GM19240 (cell line): ENCODE results near the gene BIRC2.
"Not testable (repeated sequence)": the region's sequence is repeated elsewhere in the genome, so short reads cannot be mapped to it uniquely, and the experiment has no call there.

Experiments used
- DNase-seq: peaks from one replicate; pipeline ENCODE4 v3.0.0; 2011; ENCODE audit warnings: low spot score; ENCODE audit not compliant: insufficient read length

BIRC2 gene

GRCh38 chr11:102374633-102375424 lies 27.8 kb downstream of the BIRC2 start:
- not testable (repeated sequence) for DNase-seq

- DNase-seq, result no peak
These were observed 28.8 kb downstream of the BIRC2 start for GRCh38 chr11:102375720-102376399.

GRCh38 chr11:102377891-102378290 lies 30.9 kb downstream of the BIRC2 start:
- no peak for DNase-seq

GRCh38 chr11:102378818-102379217 lies 31.8 kb downstream of the BIRC2 start:
- no peak for DNase-seq

GRCh38 chr11:102382384-102382783 lies 35.4 kb downstream of the BIRC2 start:
- no peak for DNase-seq

- DNase-seq, result no peak
These were observed 36.8 kb downstream of the BIRC2 start for GRCh38 chr11:102383839-102384238.

- DNase-seq, result no peak
These were observed 37.5 kb downstream of the BIRC2 start for GRCh38 chr11:102384419-102385079.

GRCh38 chr11:102385085-102386007 lies 38.3 kb downstream of the BIRC2 start:
- DNase-seq, result no peak

GRCh38 chr11:102386136-102386734 lies 39.2 kb downstream of the BIRC2 start:
- DNase-seq, result no peak

- no peak for DNase-seq
These were observed 40.2 kb downstream of the BIRC2 start for GRCh38 chr11:102387043-102387781.

GRCh38 chr11:102389253-102389652 lies 42.2 kb downstream of the BIRC2 start:
- DNase-seq, result no peak

- DNase-seq, result peak; percentile 15
These were observed 43.9 kb downstream of the BIRC2 start for GRCh38 chr11:102390667-102391465.

GRCh38 chr11:102391549-102392237 lies 44.7 kb downstream of the BIRC2 start:
- DNase-seq, result no peak

GRCh38 chr11:102393272-102393730 lies 46.3 kb downstream of the BIRC2 start:
- no peak for DNase-seq

- no peak for DNase-seq
These were observed 48.8 kb downstream of the BIRC2 start for GRCh38 chr11:102395720-102396393.

GRCh38 chr11:102396708-102397563 lies 49.9 kb downstream of the BIRC2 start:
- DNase-seq, result no peak

GRCh38 chr11:102398297-102398696 lies 51.3 kb downstream of the BIRC2 start:
- no peak for DNase-seq
